Measurements from ENCODE around the gene SLC37A3. TPM values are rescaled to one million over a fixed set of nuclear protein-coding genes. Genes with fewer than 3 reads are reported as not detected.

SLC37A3 gene
- polyA plus RNA-seq, 3 donors from 2014 or later = 2.7 to 9.5 (median 9.2) TPM

DNA sequence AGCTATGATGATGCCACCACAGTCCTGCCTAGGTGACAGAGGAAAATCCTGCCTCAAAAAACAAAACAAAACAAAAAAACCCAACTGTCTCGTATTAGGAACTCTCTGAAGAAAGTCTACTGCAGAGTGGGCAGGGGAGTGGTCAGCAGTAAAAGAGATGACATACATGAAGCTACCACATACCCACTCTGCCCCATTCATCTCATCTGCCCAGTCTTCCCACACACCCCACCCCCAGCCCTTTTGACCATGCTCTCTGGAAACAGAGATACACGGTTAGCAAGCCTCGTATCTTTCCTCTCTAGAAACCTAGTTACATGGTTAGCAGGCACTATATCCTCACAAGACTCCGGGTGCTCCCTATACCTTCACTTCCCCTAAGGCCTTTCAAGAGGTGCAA lies 8.3 kb downstream of the SLC37A3 start:
- Mint-ChIP-seq H3K4me1 (no peaks in the 10 kb centered on the region), H3K4me3 (no peak overlapping the region), H3K27ac (peak overlapping the region in 1 of 6 donors; percentile 27), H3K36me3 (no peaks in the 10 kb centered on the region), H3K27me3 (ENCODE audit: low read depth in 3 of 3) (peaks cover 0 to 2% (median 1%) of the 10 kb centered on the region in 3 donors), H3K9me3 (no peaks in the 10 kb centered on the region)
- DNase-seq = no peak

DNA sequence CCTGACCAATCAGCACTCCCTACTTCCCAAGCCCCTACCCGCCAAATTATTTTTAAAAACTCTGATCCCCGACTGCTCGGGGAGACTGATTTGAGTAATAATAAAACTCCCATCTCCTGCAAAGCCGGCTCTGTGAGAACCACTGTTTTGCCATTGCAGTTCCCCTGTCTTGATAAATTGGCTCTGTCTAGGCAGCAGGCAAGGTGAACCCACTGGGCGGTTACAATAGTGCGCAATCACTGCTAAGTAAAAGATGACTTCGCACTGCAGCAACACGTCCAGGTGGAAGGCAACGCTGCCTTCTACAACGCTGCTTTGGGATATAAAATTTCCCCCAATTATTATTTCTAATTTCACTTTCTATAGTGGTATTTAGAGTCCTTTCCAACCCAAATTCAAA lies 8.9 kb downstream of the SLC37A3 start:
- H3K27ac Mint-ChIP-seq = peak overlapping the region in 1 of 6 donors; percentile 9
- H3K36me3 Mint-ChIP-seq = no peaks in the 10 kb centered on the region

DNA sequence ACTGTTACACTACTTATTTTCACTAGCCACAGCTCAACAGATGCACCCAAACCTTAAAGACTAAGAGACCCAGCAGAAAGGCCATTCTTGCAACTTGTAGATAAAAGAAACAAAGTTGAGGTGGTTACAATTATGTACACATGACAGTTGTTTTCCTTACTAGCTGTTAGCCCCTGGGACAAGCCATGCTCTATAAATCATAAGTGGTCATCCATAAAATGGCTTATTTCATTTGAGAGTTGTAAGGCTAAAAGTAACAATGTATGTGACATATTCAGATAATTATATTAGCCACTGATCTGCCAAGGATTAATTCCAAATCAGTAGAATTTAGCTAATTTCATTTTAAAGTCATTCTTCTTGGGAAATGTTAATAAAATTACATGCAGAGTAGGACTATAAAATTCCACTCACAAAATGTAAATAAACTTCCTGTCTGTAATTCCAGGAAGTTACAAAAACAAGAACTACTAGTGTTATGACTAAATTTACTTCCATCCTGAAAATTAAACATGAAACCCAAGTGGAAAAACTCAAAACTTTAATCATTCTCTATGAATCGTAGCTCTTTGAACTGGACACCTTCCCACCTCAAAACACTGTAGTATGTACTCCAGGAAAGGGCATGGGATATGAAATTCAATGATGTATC lies 13.3 kb downstream of the SLC37A3 start:
- peak overlapping the region in 1 of 6 donors; percentile 45 for H3K27ac Mint-ChIP-seq
- peaks cover under 1 to 3% (median 2%) of the 10 kb centered on the region in 3 donors for H3K27me3 Mint-ChIP-seq (ENCODE audit: low read depth in 3 of 3)
- H3K36me3 Mint-ChIP-seq = peaks cover 0 to 8% (median 6%) of the 10 kb centered on the region in 3 donors
- no peaks in the 10 kb centered on the region for H3K9me3 Mint-ChIP-seq
- H3K4me3 Mint-ChIP-seq = no peak overlapping the region
- DNase-seq = no peak
- H3K4me1 Mint-ChIP-seq = no peaks in the 10 kb centered on the region

More for the DNA sequence above, 8.9 kb downstream of the SLC37A3 start:
- no peaks in the 10 kb centered on the region for H3K4me1 Mint-ChIP-seq
- no peak overlapping the region for H3K4me3 Mint-ChIP-seq
- no peak for DNase-seq
- H3K27me3 Mint-ChIP-seq (ENCODE audit: low read depth in 3 of 3) = peaks cover 0 to 2% (median 1%) of the 10 kb centered on the region in 3 donors
- no peaks in the 10 kb centered on the region for H3K9me3 Mint-ChIP-seq

DNA sequence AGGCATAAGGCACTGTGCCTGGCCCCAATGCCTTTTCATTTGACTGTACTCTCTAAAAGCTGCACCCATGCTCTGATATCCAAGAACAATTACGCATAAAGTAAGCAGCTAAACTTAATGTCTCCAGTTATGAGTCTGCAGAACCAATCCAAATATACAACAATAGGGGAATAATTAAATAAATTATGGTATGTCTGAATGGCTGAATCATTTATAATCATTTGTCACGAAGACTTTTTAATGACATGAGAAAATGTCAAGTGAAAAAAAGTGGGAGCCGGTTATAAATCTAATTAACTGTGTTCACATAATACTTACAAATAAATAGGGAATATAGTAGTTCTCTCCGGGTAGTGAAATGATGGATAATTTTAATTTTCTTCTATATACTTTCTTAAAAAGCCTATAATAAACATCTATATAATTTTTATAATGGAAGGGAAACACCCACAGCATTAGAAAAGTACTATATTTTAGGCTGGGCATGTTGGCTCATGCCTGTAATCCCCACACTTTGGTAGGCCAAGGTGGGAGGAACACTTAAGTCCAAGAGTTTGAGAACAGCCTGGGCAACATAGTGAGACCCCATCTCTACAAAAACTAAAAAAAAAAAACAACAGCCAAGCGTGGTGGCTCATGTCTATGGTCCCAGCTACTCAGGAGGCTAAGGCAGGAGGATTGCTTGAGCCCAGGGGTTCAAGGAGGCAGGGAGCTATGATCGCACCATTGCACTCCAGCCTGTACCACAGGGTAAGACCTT lies 14.2 kb downstream of the SLC37A3 start:
- no peaks in the 10 kb centered on the region for H3K4me1 Mint-ChIP-seq
- H3K4me3 Mint-ChIP-seq = no peak overlapping the region
- H3K27ac Mint-ChIP-seq = no peak overlapping the region
- no peaks in the 10 kb centered on the region for H3K9me3 Mint-ChIP-seq
- peaks cover 0 to 3% (median 2%) of the 10 kb centered on the region in 3 donors for H3K27me3 Mint-ChIP-seq (ENCODE audit: low read depth in 3 of 3)
- peaks cover 0 to 16% (median 11%) of the 10 kb centered on the region in 3 donors for H3K36me3 Mint-ChIP-seq
- DNase-seq = no peak

DNA sequence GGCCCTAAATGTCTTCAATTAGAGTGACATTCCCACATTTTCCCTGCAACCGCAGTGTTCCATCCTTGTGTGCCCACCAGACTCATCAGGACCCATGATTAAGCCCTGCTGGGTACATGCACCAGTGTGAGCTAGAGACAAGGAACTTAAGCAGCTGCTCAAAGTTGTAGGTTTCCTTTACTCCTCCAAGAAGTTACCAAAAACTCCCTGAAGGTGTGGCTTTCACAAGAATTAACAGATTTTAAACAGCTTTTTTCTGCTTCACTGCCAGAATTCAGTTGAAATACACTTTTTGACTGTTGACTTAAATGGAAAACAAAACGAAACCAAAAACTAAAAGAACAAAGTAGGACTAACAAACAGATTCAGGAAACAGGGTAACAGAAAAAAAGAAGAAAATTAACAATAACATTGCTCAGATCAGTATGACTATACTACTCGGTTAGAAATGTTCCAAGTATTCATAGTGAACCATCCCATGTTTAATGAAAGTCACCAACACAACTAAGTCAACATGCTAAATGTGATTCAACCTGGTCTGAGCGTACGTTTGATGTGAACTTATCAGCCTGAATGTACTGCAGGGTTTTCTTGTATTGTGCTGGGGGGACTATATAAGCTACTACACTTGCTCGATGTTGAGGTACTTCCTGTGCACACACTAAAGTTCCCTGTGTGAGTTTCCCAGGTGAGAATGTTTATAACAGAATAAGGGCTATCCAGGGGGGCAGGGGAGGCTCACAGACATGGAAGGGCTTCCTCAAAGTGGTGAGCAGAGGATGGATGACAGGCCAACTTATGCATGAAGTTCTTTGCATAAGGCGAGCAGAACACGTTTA lies 22.2 kb downstream of the SLC37A3 start:
- peak overlapping the region; percentile 29 to 94 (median 75) for H3K27ac Mint-ChIP-seq
- H3K9me3 Mint-ChIP-seq = no peaks in the 10 kb centered on the region
- DNase-seq = no peak
- H3K36me3 Mint-ChIP-seq = peaks cover 0 to 20% (median 13%) of the 10 kb centered on the region in 3 donors
- peaks cover 0 to 3% (median 0%) of the 10 kb centered on the region in 3 donors for H3K27me3 Mint-ChIP-seq (ENCODE audit: low read depth in 3 of 3)
- H3K4me1 Mint-ChIP-seq = peaks cover 9 to 10% of the 10 kb centered on the region in 2 donors
- H3K4me3 Mint-ChIP-seq = peak overlapping the region; percentile 3 to 79 (median 53)

DNA sequence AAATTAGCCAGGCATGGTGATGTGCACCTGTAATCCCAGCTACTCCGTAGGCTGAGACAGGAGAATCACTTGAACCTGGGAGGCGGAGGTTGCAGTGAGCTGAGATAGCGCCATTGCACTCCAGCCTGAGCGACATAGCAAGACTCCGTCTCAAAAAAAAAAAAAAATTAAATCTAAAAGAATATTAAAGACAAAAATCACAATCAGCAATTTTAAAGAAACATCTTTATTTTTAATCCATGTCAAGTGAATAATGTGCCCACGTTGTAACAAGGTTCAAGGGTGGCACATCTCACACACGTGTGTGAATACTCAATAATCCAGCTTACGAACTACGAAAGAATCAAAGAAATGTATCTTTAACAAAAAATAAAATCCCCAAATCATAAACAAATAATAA lies 23.0 kb downstream of the SLC37A3 start:
- Mint-ChIP-seq H3K27me3 (ENCODE audit: low read depth in 3 of 3) (peaks cover 0 to 3% (median 0%) of the 10 kb centered on the region in 3 donors), H3K27ac (peak overlapping the region in 1 of 6 donors; percentile 94), H3K36me3 (peaks cover 0 to 25% (median 18%) of the 10 kb centered on the region in 3 donors), H3K4me1 (peaks cover 9 to 10% of the 10 kb centered on the region in 2 donors), H3K4me3 (peak overlapping the region in 2 of 5 donors; percentile 53 to 79), H3K9me3 (no peaks in the 10 kb centered on the region)
- no peak for DNase-seq

DNA sequence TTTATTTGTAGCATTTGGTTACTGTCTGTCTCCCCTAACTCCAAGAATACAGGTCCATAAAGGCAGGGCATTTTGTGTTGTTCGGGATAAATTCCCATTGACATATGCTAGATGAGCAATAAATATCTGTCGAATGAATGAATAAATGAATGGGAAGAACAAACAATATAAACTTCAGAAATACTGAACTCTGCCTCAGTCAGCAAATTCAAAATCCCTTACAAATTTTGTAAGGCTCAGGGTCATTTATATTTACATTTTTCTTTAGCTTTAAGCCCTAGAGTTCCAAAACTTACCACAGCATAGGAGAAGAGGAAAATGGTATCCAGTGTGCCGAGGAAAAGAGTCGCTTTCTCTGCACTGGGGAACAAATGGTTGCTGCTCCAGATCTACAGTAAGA lies 29.0 kb downstream of the SLC37A3 start:
- no peak overlapping the region for H3K27ac Mint-ChIP-seq
- H3K9me3 Mint-ChIP-seq = no peaks in the 10 kb centered on the region
- no peak overlapping the region for H3K4me3 Mint-ChIP-seq
- H3K36me3 Mint-ChIP-seq = peaks cover 0 to 26% (median 20%) of the 10 kb centered on the region in 3 donors
- DNase-seq = no peak
- H3K4me1 Mint-ChIP-seq = no peaks in the 10 kb centered on the region
- H3K27me3 Mint-ChIP-seq (ENCODE audit: low read depth in 3 of 3) = peaks cover 0 to 2% (median 0%) of the 10 kb centered on the region in 3 donors

DNA sequence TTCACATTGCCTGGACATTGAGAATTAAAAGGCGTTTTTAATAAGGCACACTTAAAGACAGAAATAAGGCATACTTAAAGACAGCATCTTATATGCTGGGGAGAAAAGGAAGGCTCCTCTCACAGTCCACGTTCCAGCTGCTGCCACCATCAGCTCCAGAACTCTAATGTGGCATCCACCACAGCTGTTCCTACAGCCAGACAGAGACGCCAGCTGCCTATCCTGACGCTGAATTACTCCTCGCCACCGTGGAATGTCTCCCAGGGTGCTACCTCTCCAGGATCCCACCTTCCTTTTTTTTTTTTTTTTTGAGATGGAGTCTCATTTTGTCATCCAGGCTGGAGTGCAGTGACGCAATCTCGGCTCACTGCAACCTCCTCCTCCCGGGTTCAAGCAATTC lies 30.8 kb downstream of the SLC37A3 start:
- Mint-ChIP-seq H3K4me1 (no peaks in the 10 kb centered on the region), H3K27me3 (ENCODE audit: low read depth in 3 of 3) (peaks cover 0 to 2% (median 0%) of the 10 kb centered on the region in 3 donors), H3K36me3 (peaks cover 0 to 28% (median 20%) of the 10 kb centered on the region in 3 donors), H3K9me3 (no peaks in the 10 kb centered on the region), H3K4me3 (no peak overlapping the region), H3K27ac (no peak overlapping the region)
- DNase-seq = no peak

DNA sequence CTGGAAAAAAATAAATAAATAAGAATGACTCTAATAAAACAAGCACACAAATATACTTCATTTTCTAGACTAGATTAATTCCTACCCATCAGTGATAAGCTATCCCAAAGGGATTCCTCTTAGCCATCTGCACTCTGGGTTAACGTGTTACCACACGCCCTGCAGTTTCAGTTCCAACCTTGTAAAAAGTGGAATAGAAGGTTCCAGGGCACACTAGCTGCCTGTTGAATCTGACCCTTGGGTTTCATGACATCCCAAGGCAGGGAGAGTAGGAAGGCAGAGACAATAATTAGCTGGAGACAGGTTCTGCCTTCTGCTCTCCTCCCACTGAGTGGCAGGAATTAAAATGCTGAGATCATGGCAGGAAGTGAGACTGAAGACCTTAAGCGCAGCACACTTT lies 33.5 kb downstream of the SLC37A3 start:
- Mint-ChIP-seq H3K4me3 (no peak overlapping the region), H3K27me3 (ENCODE audit: low read depth in 3 of 3) (peaks cover 0 to 2% (median 2%) of the 10 kb centered on the region in 3 donors), H3K4me1 (peaks cover 4 to 9% of the 10 kb centered on the region in 2 donors), H3K36me3 (peaks cover 4 to 28% (median 15%) of the 10 kb centered on the region in 3 donors), H3K9me3 (no peaks in the 10 kb centered on the region), H3K27ac (no peak overlapping the region)
- DNase-seq = no peak

DNA sequence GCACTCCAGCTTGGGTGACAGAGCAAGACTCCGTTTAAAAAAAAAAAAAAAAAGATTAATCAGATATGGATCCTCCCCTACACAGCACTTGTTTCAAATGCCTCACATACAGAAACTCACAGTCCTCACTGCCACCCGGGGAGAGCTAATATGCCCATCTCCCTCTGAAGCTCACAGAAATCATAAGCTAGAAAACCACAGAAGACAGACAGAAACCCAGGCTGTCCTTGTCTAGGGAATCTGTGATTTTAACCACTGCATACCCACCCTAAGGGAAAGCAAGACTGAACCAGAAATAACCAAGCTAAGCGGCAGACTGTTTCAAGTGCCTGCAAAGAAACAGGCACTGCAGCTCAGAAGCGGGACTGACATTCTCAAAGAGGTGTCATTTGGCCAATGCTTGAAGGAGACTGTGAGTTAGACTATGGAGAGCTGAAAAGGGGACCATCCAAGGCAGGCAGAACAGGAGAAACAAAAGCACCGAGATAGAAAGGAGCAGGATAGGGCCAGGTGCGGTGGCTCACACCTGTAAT lies 37.6 kb downstream of the SLC37A3 start:
- no peak for DNase-seq
- Mint-ChIP-seq H3K27me3 (ENCODE audit: low read depth in 3 of 3) (peaks cover 0 to 8% (median 0%) of the 10 kb centered on the region in 3 donors), H3K27ac (peak overlapping the region in 5 of 6 donors; percentile 6 to 84 (median 41)), H3K4me1 (peaks cover 28 to 30% of the 10 kb centered on the region in 2 donors), H3K36me3 (peaks cover 4 to 14% (median 5%) of the 10 kb centered on the region in 3 donors), H3K4me3 (peak overlapping the region in 2 of 5 donors; percentile 6 to 30), H3K9me3 (no peaks in the 10 kb centered on the region)

DNA sequence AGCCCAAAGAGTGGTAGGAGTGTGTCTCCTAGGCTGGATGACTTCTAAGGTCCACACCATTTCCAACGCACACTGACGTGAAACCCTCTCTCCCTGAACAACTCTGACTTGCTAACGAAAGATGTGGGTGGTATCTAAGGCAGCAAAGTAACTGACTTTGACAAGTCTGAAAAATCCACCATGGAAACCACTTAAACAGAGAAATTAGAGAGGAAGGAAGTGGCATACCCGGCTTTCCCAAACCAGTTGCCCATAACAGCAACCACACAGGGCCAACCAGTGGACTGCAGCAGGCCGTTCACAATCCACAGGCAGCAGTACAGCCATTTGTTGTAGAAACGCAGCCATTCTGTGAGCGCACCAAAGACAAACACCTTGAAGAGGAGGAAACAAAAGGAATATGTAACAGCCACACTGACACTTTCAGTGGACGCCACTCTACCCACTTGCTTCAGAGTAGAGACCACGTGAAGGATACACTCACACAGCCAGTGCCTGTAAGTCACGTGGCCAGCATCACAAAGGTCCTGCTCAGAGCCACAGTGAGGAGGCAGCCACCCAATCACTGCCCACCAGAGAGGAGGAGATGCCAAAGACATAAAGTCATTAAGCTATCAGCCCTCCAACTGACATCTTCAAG lies 39.8 kb downstream of the SLC37A3 start:
- Mint-ChIP-seq H3K4me3 (peak overlapping the region; percentile 79 to 94 (median 93)), H3K9me3 (no peaks in the 10 kb centered on the region), H3K36me3 (peaks cover 11 to 16% (median 13%) of the 10 kb centered on the region in 3 donors), H3K27ac (peak overlapping the region; percentile 84 to 95 (median 89)), H3K27me3 (ENCODE audit: low read depth in 3 of 3) (peaks cover 0 to 8% (median 0%) of the 10 kb centered on the region in 3 donors), H3K4me1 (peaks cover 28 to 30% of the 10 kb centered on the region in 2 donors)
- peak; percentile 44 to 53 (median 47) for DNase-seq

DNA sequence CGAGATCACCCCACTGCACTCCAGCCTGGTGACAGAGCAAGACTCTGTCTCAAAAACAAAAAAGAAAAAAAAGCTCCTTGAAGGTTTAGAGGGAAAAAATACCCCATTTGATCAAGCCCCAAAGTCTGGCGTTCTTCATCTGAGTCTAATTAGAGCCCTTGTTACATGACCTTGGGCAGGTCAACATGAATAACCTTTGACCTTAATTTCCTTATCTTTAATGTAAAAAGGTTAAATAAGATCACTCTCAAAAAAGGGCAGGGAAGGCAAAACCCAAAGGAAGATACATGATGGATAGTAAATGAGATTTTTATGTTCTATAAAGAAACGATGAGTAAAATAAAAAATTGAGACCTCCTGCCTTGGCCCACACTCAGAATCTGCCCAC lies 40.3 kb downstream of the SLC37A3 start:
- Mint-ChIP-seq H3K9me3 (no peaks in the 10 kb centered on the region), H3K36me3 (peaks cover 11 to 19% (median 13%) of the 10 kb centered on the region in 3 donors), H3K4me3 (peak overlapping the region; percentile 79 to 94 (median 93)), H3K27ac (peak overlapping the region; percentile 75 to 95 (median 89)), H3K4me1 (peaks cover 28 to 30% of the 10 kb centered on the region in 2 donors), H3K27me3 (ENCODE audit: low read depth in 3 of 3) (peaks cover 0 to 8% (median 0%) of the 10 kb centered on the region in 3 donors)
- no peak for DNase-seq

DNA sequence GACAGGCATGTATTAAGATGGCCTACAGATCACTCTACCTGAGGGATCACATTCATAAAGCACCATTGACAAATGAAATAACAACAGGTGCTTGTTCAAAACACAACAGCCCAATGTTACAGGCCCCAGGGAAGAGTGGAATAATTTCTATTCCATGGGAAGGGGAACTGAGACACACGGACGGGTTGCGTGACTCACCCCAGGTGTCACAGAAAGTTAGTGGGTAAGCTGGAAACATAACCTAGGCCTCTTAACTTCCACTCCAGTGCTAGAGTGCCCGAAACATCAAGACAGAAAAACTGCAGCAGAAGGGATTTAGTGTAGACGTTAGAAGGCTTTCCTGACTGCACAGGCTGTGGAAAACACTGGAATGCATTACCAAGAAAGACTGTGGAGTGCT lies 48.3 kb downstream of the SLC37A3 start:
- no peak for DNase-seq
- no peaks in the 10 kb centered on the region for H3K4me1 Mint-ChIP-seq
- peaks cover 20 to 64% (median 33%) of the 10 kb centered on the region in 3 donors for H3K36me3 Mint-ChIP-seq
- no peak overlapping the region for H3K4me3 Mint-ChIP-seq
- H3K27ac Mint-ChIP-seq = no peak overlapping the region
- H3K9me3 Mint-ChIP-seq = no peaks in the 10 kb centered on the region
- H3K27me3 Mint-ChIP-seq (ENCODE audit: low read depth in 3 of 3) = peaks cover 0 to 2% (median 0%) of the 10 kb centered on the region in 3 donors

Data from immature natural killer cell (primary cell).